Measurements from ENCODE around the gene TNRC6C.

The TNRC6C gene

GRCh38 chr17:77951123-77951522, 7.4 kb upstream of the TNRC6C start:
- H3K9me2 ChIP-seq (replicated peaks; ENCODE audit: insufficient read depth, low read length), result no peaks in the 10 kb centered on the region
- H2AFZ ChIP-seq (ENCODE audit: low read depth, low read length, severe bottlenecking), result no peak overlapping the region
- H3K9ac ChIP-seq (ENCODE audit: low read length), result no peak overlapping the region
- no peak for TF ChIP-seq EZH2phosphoT487 (conservative IDR thresholded peaks at IDR 0.05; ENCODE audit: low read length)
- TF ChIP-seq CTCF (IDR thresholded peaks at IDR 0.05; ENCODE audit: insufficient read depth, low read length, poor library complexity, severe bottlenecking), result no peak
- H3K27ac ChIP-seq (ENCODE audit: low read depth, low read length), result no peak overlapping the region
- no peaks in the 10 kb centered on the region for H3K36me3 ChIP-seq (ENCODE audit: low read length)
- H3K79me2 ChIP-seq (ENCODE audit: insufficient read depth, low read length), result no peaks in the 10 kb centered on the region
- H3K4me2 ChIP-seq (ENCODE audit: low read depth, low read length, poor library complexity, severe bottlenecking), result no peak overlapping the region
- no peak overlapping the region for H3K4me3 ChIP-seq (ENCODE audit: insufficient read depth, low read length, poor library complexity, severe bottlenecking)
- H3K27me3 ChIP-seq (ENCODE audit: low read length), result no peaks in the 10 kb centered on the region
- no peaks in the 10 kb centered on the region for H4K20me1 ChIP-seq (ENCODE audit: low read depth, low read length)
- H3F3A ChIP-seq (ENCODE audit: insufficient read depth), result no peaks in the 10 kb centered on the region
- H3K9me3 ChIP-seq (ENCODE audit: insufficient read depth, low read length), result no peaks in the 10 kb centered on the region

- Histone ChIP-seq H3K9me2 (replicated peaks; ENCODE audit: insufficient read depth, low read length) (no peaks in the 10 kb centered on the region), H3K27ac (ENCODE audit: low read depth, low read length) (no peak overlapping the region), H3K27me3 (ENCODE audit: low read length) (no peaks in the 10 kb centered on the region), H3K36me3 (ENCODE audit: low read length) (no peaks in the 10 kb centered on the region), H3K4me3 (ENCODE audit: insufficient read depth, low read length, poor library complexity, severe bottlenecking) (no peak overlapping the region), H3K9ac (ENCODE audit: low read length) (no peak overlapping the region), H3K9me3 (ENCODE audit: insufficient read depth, low read length) (no peaks in the 10 kb centered on the region), H3F3A (ENCODE audit: insufficient read depth) (no peaks in the 10 kb centered on the region), H3K79me2 (ENCODE audit: insufficient read depth, low read length) (no peaks in the 10 kb centered on the region), H3K4me2 (ENCODE audit: low read depth, low read length, poor library complexity, severe bottlenecking) (no peak overlapping the region), H2AFZ (ENCODE audit: low read depth, low read length, severe bottlenecking) (no peak overlapping the region), H4K20me1 (ENCODE audit: low read depth, low read length) (no peaks in the 10 kb centered on the region)
- no peak for TF ChIP-seq CTCF (IDR thresholded peaks at IDR 0.05; ENCODE audit: insufficient read depth, low read length, poor library complexity, severe bottlenecking)
- TF ChIP-seq EZH2phosphoT487 (conservative IDR thresholded peaks at IDR 0.05; ENCODE audit: low read length), result no peak
Observed at GRCh38 chr17:77952368-77952767, 6.1 kb upstream of the TNRC6C start.

GRCh38 chr17:77957235-77957856, 1.2 kb upstream of the TNRC6C start:
- Histone ChIP-seq H3K9me2 (replicated peaks; ENCODE audit: insufficient read depth, low read length) (no peaks in the 10 kb centered on the region), H3K27ac (ENCODE audit: low read depth, low read length) (no peak overlapping the region), H3K9me3 (ENCODE audit: insufficient read depth, low read length) (no peaks in the 10 kb centered on the region), H3K36me3 (ENCODE audit: low read length) (no peaks in the 10 kb centered on the region), H3F3A (ENCODE audit: insufficient read depth) (no peaks in the 10 kb centered on the region), H3K27me3 (ENCODE audit: low read length) (no peaks in the 10 kb centered on the region), H3K9ac (ENCODE audit: low read length) (no peak overlapping the region), H4K20me1 (ENCODE audit: low read depth, low read length) (no peaks in the 10 kb centered on the region), H3K4me2 (ENCODE audit: low read depth, low read length, poor library complexity, severe bottlenecking) (no peak overlapping the region), H3K79me2 (ENCODE audit: insufficient read depth, low read length) (no peaks in the 10 kb centered on the region), H2AFZ (ENCODE audit: low read depth, low read length, severe bottlenecking) (no peak overlapping the region), H3K4me3 (ENCODE audit: insufficient read depth, low read length, poor library complexity, severe bottlenecking) (no peak overlapping the region)
- TF ChIP-seq EZH2phosphoT487 (conservative IDR thresholded peaks at IDR 0.05; ENCODE audit: low read length) (no peak), CTCF (IDR thresholded peaks at IDR 0.05; ENCODE audit: insufficient read depth, low read length, poor library complexity, severe bottlenecking) (no peak)

Measured in SU-DHL-6 (cell line).